GM23248 (cell line): ENCODE results near the gene KAZN. TPM values are rescaled to one million over a fixed set of nuclear protein-coding genes. Genes with fewer than 3 reads are reported as not detected.

Source experiments
- DNase-seq: peaks from one replicate; pipeline ENCODE4 v3.0.0-alpha.2; 2015
- H2AFZ ChIP-seq: fragments of 200-600 bp; sonication (generic); 2 replicates; pipeline ENCODE4 v1.6.1; 2016; ENCODE audit warnings: antibody characterized with exemption
- H3F3A ChIP-seq: fragments of 200-600 bp; sonication (generic); 2 replicates; pipeline ENCODE4 v1.6.1; 2016; ENCODE audit warnings: mild to moderate bottlenecking, antibody characterized with exemption, mixed run types; ENCODE audit not compliant: insufficient read depth
- H3K27ac ChIP-seq: fragments of 200-600 bp; sonication (generic); 2 replicates; pipeline ENCODE4 v1.5.1; 2016; ENCODE audit warnings: mild to moderate bottlenecking
- H3K27me3 ChIP-seq: fragments of 200-600 bp; sonication (generic); replicated peaks from 2 replicates; pipeline ENCODE4 v1.6.1; 2016; ENCODE audit warnings: mild to moderate bottlenecking; ENCODE audit not compliant: insufficient read depth
- H3K36me3 ChIP-seq: fragments of 200-600 bp; sonication (generic); 2 replicates; pipeline ENCODE4 v1.6.1; 2016; ENCODE audit warnings: low read depth, mild to moderate bottlenecking
- H3K4me1 ChIP-seq: fragments of 200-600 bp; sonication (generic); 2 replicates; pipeline ENCODE4 v1.6.1; 2016; ENCODE audit warnings: mild to moderate bottlenecking; ENCODE audit not compliant: insufficient read depth
- H3K4me2 ChIP-seq: fragments of 200-600 bp; sonication (generic); one replicate; pipeline ENCODE4 v1.6.1; 2016; ENCODE audit warnings: mild to moderate bottlenecking; ENCODE audit not compliant: unreplicated experiment
- H3K4me3 ChIP-seq: fragments of 200-600 bp; sonication (generic); 2 replicates; pipeline ENCODE4 v1.5.1; 2016; ENCODE audit warnings: mild to moderate bottlenecking
- H3K79me2 ChIP-seq: fragments of 200-600 bp; sonication (generic); 2 replicates; pipeline ENCODE4 v1.6.1; 2016; ENCODE audit warnings: mild to moderate bottlenecking; ENCODE audit not compliant: insufficient read depth
- H3K9ac ChIP-seq: fragments of 200-600 bp; sonication (generic); 2 replicates; pipeline ENCODE4 v1.6.1; 2016; ENCODE audit warnings: mild to moderate bottlenecking
- H3K9me2 ChIP-seq: fragments of 200-600 bp; sonication (generic); 2 replicates; pipeline ENCODE4 v1.6.1; 2016; ENCODE audit warnings: mixed run types, mild to moderate bottlenecking, moderate library complexity; ENCODE audit not compliant: insufficient read depth
- H3K9me3 ChIP-seq: fragments of 200-600 bp; sonication (generic); one replicate; pipeline ENCODE4 v1.6.1; 2017; ENCODE audit warnings: low read depth
- H4K20me1 ChIP-seq: fragments of 200-600 bp; sonication (generic); 2 replicates; pipeline ENCODE4 v1.6.0; 2016; ENCODE audit not compliant: insufficient read depth
- EZH2 ChIP-seq: fragments of 200-600 bp; sonication (generic); IDR thresholded peaks from 2 replicates; pipeline ENCODE4 v1.6.1; 2018; ENCODE audit warnings: antibody characterized with exemption, mild to moderate bottlenecking; ENCODE audit not compliant: insufficient read depth, poor library complexity, severe bottlenecking
- EZH2phosphoT487 ChIP-seq: fragments of 200-600 bp; sonication (generic); IDR thresholded peaks from 2 replicates; pipeline ENCODE4 v1.6.1; 2018; ENCODE audit warnings: antibody characterized with exemption, moderate library complexity, mild to moderate bottlenecking, low read depth; ENCODE audit not compliant: insufficient read depth
- WGBS, 2 experiments: methylation state at CpG; one replicate each; pipeline ENCODE4 v1.1.6; 2015 to 2017; ENCODE audit warnings: low lambda C conversion rate in 2 of 2, low coverage in 1 of 2; ENCODE audit errors: missing lambda C conversion rate in 2 of 2; 5-methylcytosine and 5-hydroxymethylcytosine counted together
- in situ Hi-C: fragments of 300-500 bp; cut with MboI; formaldehyde crosslinking; loops from 2 replicates; pipeline ENCODE4 v1.15.0; 2020
- polyA plus RNA-seq: library from polyadenylated mRNA; unstranded; fragments of >200 nt; fragmentation: Nextera tagmentation; extraction: Ambion mirVana; gene quantifications from 2 replicates; pipeline ENCODE4 v1.2.1, GENCODE V29; 2016
- total RNA-seq: library from RNA; depleted of rRNA; stranded (reverse); fragments of >200 nt; shearing (Covaris generic); gene quantifications from 2 replicates; pipeline ENCODE4 v1.2.3, GENCODE V29; 2014

KAZN gene
- total and polyA plus RNA-seq, 2 experiments from 2014 or later = 4.9 to 7.2 TPM

DNA sequence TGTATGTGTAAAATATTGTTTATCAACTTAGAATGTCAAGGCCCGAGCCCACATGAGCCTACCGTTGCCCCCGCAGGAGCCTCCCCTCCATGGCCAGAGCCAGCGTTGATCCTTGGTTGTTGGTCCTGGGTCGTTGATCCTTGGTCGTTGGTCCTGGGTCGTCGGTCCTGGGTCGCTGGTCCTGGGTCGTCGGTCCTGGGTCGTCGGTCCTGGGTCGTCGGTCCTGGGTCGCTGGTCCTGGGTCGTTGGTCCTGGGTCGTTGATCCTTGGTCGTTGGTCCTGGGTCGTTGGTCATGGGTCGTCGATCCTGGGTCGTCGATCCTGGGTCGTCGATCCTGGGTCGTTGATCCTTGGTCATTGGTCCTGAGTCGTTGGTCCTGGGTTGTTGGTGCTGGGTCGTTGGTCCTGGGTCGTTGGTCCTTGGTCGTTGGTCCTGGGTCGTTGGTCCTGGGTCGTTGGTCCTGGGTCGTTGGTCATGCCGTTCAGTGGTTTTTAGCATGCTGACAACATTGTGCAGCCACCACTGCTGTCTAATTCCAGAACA is 450.0 kb downstream of the KAZN start:
- TF ChIP-seq EZH2phosphoT487 (no peak), EZH2 (no peak)
- Histone ChIP-seq H3K27me3 (no peaks in the 10 kb centered on the region), H3K9ac (no peak overlapping the region), H3K4me1 (no peaks in the 10 kb centered on the region), H3K9me2 (no peaks in the 10 kb centered on the region), H4K20me1 (no peaks in the 10 kb centered on the region), H3F3A (no peaks in the 10 kb centered on the region), H2AFZ (no peak overlapping the region), H3K4me2 (no peak overlapping the region), H3K9me3 (no peaks in the 10 kb centered on the region), H3K79me2 (no peaks in the 10 kb centered on the region), H3K36me3 (no peaks in the 10 kb centered on the region), H3K4me3 (no peak overlapping the region), H3K27ac (no peak overlapping the region)
- in situ Hi-C loops = loop anchor here (10.0 kb wide), 1 partner anchor 934 kb away; no protein-coding TSS in a partner anchor
- DNase-seq = no peak
- 94 to 96% methylated on average over 27 to 35 of the region's 35 CpGs for WGBS, 2 experiments

DNA sequence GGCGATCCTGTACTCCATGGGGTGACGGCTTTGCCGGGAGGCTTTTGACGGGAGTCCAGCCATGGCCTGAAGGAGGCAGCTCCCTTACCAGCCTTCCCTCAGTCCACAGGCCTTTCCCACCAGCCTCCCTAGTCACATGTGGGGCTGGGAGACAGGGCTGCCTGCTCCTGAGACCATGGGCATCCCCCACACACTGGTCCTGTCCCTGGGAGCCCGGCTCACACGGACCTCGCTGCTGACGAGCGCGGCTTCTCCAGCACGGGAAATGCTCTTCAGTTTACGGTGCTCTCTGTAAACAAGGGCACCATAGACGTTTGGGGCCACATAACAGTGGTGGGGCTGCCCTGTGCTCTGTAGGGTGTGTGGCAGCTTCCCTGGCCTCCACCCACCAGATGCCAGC is 450.6 kb downstream of the KAZN start:
- no peaks in the 10 kb centered on the region for H3K9me3 ChIP-seq
- H3F3A ChIP-seq = no peaks in the 10 kb centered on the region
- no peaks in the 10 kb centered on the region for H3K4me1 ChIP-seq
- H2AFZ ChIP-seq = no peak overlapping the region
- no peak overlapping the region for H3K9ac ChIP-seq
- H3K4me3 ChIP-seq = no peak overlapping the region
- no peaks in the 10 kb centered on the region for H3K27me3 ChIP-seq
- H3K4me2 ChIP-seq = no peak overlapping the region
- in situ Hi-C loops = loop anchor here (10.0 kb wide), 1 partner anchor 934 kb away; no protein-coding TSS in a partner anchor
- H4K20me1 ChIP-seq = no peaks in the 10 kb centered on the region
- TF ChIP-seq EZH2phosphoT487 (no peak), EZH2 (no peak)
- H3K27ac ChIP-seq = no peak overlapping the region
- H3K36me3 ChIP-seq = no peaks in the 10 kb centered on the region
- no peaks in the 10 kb centered on the region for H3K9me2 ChIP-seq
- no peak for DNase-seq
- WGBS, 2 experiments = 90 to 91% methylated on average over 13 of the region's 13 CpGs
- no peaks in the 10 kb centered on the region for H3K79me2 ChIP-seq

GRCh38 chr1:15051882-15052528 is 453.5 kb downstream of the KAZN start:
- Histone ChIP-seq H3F3A (no peaks in the 10 kb centered on the region), H3K9ac (no peak overlapping the region), H2AFZ (no peak overlapping the region), H3K4me2 (no peak overlapping the region), H3K4me3 (no peak overlapping the region), H3K27me3 (no peaks in the 10 kb centered on the region), H3K36me3 (no peaks in the 10 kb centered on the region), H3K4me1 (no peaks in the 10 kb centered on the region), H3K9me2 (no peaks in the 10 kb centered on the region), H3K9me3 (no peaks in the 10 kb centered on the region), H3K27ac (no peak overlapping the region), H4K20me1 (no peaks in the 10 kb centered on the region), H3K79me2 (no peaks in the 10 kb centered on the region)
- WGBS, 2 experiments = 72 to 75% methylated on average over 8 of the region's 8 CpGs
- peak; percentile 48 for DNase-seq
- in situ Hi-C loops = loop anchor here (25.0 kb wide), 1 partner anchor 1090 kb away; no protein-coding TSS in a partner anchor
- TF ChIP-seq EZH2phosphoT487 (no peak), EZH2 (no peak)

- in situ Hi-C loops = loop anchor here (25.0 kb wide), 1 partner anchor 1091 kb away; no protein-coding TSS in a partner anchor
- no peaks in the 10 kb centered on the region for H3K79me2 ChIP-seq
- no peaks in the 10 kb centered on the region for H3K9me3 ChIP-seq
- H3K4me2 ChIP-seq = no peak overlapping the region
- no peak for TF ChIP-seq EZH2
- no peak for TF ChIP-seq EZH2phosphoT487
- 95 to 96% methylated on average over 9 of the region's 9 CpGs for WGBS, 2 experiments
- H3F3A ChIP-seq = no peaks in the 10 kb centered on the region
- no peaks in the 10 kb centered on the region for H3K27me3 ChIP-seq
- H3K9ac ChIP-seq = no peak overlapping the region
- no peaks in the 10 kb centered on the region for H3K4me1 ChIP-seq
- no peak for DNase-seq
- no peaks in the 10 kb centered on the region for H4K20me1 ChIP-seq
- no peaks in the 10 kb centered on the region for H3K36me3 ChIP-seq
- no peak overlapping the region for H3K27ac ChIP-seq
- no peak overlapping the region for H3K4me3 ChIP-seq
- H2AFZ ChIP-seq = no peak overlapping the region
- no peaks in the 10 kb centered on the region for H3K9me2 ChIP-seq
Measured at GRCh38 chr1:15053153-15053552, 454.7 kb downstream of the KAZN start.
